Amygdala (tissue), 56 donors: Measurements from ENCODE around the gene ENDOG.
"Not testable (repeated sequence)": the region's sequence is repeated elsewhere in the genome, so short reads cannot be mapped to it uniquely, and the experiment has no call there.

Source experiments
- DNase-seq, 56 donors: peaks; one replicate each; lab custom pipeline; 2025; lab: John Stamatoyannopoulos, UW

ENDOG gene

DNA sequence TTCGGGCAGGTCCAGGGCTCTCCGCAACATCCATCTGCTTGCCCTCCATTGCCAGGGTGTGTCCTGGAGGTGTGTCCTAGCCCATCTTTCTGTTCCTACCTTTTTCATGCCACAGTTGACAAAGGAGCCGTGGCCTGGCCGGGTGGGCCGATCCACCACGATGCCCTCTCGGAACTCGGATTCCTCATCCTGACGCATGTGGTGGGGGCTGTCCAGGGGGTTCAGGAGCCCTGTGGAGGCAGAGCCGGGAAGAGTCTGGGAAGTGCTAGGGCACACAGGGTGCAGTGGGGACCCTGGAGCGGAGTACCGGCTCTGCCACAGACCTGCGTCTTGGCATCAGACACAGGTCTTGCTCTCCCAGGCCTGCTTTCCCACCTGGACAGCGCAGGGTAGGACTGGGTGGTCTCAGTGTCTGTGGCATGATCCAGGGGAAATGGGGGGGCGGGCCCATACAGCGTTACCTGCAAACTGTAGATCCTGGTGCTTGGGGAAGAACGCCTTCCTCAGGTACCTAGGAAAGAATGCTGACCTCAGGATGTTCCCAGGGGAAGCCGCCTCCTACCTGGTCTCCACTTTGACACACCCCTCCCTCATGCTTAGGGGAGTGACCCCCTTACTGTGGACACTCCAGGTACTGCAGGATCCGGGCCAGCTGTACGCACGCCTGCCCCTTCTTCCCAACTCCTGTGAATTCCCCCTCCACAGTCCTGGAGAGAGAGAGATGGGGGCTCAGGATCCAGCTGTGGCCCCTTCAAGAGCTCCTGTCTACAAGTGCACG is 7.8 kb downstream of the ENDOG start:
- no peak for DNase-seq

DNA sequence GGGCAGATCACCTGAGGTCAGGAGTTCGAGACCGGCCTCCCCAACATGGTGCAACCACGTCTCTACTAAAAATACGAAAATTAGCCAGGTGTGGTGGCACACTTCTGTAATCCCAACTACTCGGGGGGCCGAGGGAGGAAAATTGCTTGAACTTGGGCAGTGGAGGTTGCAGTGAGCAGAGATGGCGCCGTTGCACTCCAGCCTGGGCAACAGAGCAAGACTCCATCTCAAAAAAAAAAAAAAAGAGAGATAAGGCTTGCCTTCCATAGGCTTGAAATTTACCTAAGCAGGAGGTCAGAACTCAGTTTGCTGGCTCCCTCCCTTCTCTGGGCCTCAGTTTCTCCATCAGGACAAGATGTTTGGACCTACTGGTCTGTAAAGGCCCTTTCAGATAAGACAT is 10.0 kb downstream of the ENDOG start:
- no peak for DNase-seq

DNA sequence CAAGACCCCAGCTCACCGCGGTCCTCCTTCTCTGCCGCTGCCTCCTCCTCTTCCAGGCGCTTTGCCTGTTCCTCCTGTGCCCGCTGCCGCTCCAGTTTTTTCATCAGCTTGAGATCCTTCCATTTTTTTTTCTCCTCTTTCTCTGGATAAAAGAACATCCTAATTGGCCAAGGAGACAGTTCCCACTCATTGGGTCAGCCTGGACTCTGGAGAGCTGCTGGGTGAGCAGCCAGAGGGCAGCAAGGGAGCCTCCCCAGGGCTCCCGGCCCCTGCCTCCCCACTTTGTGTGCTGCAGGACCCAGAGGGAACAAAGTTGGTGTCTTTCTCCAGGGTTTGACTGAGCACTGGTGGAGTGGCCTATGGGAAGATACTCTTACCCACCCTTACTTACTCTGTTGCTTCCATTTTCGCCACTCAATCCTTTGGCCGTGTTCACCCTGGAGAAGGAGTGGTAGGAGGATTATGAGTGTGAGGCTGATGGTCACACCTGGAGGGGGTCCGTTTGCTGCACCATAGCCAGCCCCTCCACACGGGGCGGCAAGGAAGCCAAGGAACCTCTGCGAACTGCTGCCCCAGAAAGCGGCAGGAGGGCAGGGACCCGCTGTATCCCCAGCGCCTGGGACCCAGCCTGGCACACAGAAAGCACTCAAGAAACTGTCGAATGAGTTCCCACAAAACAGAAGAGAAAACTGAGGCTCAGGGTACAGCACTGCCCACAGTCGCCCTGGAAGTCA is 10.6 kb downstream of the ENDOG start:
- no peak for DNase-seq

DNA sequence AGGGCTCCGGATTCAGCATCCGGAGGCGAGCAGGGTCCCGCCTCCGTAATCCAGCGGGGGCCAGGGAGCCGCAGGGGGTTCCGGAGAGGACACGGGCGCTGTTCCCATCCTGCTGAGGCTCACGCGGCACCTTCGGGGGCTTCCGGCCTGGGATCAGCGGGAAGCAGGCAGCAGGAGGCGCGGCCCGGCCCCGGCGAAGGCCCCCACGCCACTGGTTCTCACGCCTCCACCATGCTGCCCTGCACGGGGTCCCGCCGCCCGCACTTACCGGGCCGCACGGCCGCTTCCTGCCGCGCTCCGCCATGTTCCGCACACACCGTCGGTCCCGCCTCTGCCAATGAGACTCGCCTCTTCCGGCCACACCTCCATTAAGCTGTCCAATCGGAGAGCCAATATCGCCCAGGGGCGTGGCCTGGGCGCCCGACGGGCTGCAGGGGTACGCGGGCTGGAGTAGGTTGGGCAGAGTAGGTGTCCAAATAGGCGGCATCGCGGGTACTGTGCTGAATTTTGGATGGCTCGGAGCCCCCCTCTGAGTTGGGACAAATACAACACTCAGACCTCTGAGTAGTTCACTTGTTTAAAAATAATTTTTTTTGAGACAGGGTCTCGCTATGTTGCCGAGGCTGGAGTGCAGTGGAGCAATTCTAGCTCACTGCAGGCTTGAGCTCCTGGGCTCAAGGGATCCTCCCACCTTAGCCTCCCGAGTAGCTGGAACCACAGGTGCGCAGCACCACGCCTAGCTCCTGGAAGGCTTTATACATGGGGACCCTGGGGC is 11.4 kb downstream of the ENDOG start, which contains the start of gene SPOUT1:
SPOUT1 (minus strand) TSS at position 318 of the 775 bp plus-strand sequence; CDS start at position 304, 14 bp downstream.
- peak; percentile 25 to 96 (median 86) for DNase-seq

- no peak for DNase-seq
Observed at GRCh38 chr9:128833696-128834095, 15.4 kb downstream of the ENDOG start.

DNA sequence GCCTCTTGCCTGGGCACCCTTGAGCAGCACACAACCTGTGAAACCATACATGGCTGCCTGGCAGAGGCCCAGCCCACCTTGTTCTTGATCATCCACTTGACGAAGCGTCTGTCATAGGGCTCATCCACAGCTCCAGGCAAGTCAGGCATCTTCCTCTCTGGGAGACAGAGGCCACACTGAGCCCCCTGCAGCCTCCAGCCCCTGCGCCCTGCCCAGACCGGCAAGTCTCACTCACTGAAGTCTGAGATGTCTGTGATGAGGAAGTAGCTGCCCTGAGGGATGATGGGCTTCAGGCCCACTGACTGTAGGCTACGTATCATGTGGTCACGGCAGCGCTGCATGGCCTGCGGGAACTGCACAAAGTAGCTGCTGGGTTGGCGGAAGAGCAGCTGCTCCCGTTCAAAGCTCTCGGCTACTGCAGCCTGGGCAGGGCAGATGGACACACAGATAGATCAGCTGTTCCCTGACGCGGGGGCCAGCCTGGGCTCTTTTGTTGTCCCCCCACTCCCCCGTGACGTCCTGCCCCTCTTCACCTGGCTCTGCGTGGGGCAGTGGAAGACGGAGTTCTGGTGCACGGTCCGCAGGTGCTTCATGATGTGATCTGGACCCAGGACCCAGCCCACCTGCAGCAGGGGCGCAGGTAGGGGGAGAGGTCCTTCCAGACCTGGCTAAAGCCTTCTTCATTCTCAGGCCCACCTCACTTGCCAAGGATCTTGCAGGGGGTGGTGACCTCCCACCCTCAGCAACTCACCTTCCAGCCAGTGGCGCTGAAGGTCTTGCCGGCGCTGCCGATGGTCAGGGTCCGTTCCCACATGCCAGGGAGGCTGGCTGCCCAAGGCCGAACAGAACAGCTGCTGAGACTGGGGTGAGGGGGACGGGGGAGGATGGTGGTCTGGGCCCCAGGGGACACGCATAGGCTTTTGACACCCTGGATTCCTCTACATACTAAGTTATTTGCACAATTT is 17.2 kb downstream of the ENDOG start:
- no peak for DNase-seq

GRCh38 chr9:128836509-128837145 is 18.3 kb downstream of the ENDOG start:
- DNase-seq = no peak

DNA sequence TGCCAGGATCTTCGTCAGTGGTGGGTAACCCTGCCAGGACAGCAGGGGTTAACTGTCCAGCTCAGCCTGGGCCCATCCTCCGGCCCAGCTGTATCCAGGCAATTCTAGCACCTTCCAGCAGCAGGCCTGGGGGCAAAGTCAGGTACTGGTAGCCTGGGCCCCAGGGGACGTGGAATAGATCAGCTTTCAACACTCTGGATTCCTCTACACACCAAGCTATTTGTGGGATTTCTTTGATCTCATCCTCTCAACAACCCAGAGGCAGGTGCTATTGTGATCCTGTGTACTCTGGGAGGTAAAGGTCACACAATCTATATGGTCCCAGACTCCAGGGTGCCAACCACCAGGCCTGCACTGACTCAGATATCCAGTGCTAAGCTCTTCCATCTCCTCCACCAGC is 20.0 kb downstream of the ENDOG start:
- DNase-seq = no peak

DNA sequence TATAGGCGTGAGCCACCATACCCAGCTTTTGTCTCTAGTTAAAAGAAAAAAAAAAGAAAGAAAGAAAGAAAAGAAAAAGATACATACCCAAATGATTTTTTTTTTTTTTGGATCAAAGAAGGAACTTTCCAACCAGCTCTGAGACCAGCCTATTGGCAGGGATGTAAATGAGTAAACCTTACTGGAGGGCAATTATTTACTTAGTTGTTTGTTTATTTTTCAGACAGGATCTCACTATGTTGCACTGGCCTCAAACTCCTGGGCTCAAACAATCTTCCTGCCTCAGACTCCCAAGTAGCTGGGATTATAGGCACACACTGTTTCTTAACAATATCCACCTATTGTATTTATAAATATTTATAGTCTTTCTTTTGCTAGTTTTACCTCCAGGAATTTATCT is 22.2 kb downstream of the ENDOG start:
- no peak for DNase-seq

DNA sequence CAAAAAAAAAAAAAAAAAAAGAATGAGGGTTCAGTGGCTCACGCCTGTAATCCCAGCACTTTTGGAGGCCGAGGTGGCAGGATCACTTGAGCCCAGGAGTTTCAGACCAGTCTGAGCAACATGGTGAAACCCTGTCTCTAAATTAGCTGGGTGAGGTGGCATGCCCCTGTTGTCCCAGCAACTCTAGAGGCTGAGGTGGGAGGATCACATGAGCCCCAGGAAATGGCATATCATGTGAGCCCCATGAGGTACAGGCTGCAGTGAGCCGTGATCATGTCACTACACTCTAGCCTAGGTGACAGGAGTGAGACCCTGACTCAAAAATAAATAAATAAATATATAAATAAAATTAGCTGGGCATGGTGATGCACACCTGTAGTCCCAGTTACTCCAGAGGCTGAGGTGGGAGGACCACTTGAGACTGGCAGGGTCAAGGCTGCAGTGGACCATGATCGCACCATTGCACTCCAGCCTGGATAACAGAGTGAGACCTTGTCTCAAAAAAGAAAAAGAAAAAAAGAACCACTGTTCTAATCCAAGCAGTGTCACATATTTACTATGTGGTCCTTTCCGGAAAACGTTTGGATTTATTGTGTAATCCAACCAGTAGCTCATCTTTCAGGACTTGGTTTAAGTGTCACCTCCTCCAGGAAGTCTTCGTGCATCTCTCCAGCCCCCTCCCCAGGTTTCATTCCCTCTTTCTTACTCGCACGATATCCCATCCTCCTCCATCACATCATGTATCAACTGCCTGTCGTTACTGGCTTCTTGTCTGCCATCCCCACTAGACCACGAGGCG is 23.6 kb downstream of the ENDOG start:
- DNase-seq = no peak

- DNase-seq = not testable (repeated sequence)
Observed at GRCh38 chr9:128843171-128843570, 24.9 kb downstream of the ENDOG start.

- DNase-seq = no peak
Observed at GRCh38 chr9:128845186-128845931, 27.1 kb downstream of the ENDOG start.

- DNase-seq = no peak
Observed at GRCh38 chr9:128846680-128847030, 28.4 kb downstream of the ENDOG start.

- DNase-seq = no peak
Observed at GRCh38 chr9:128847803-128848202, 29.5 kb downstream of the ENDOG start.

GRCh38 chr9:128851024-128851423 is 32.7 kb downstream of the ENDOG start:
- DNase-seq = not testable (repeated sequence)

- peak in 19 of 56 donors; percentile 5 to 73 (median 23) for DNase-seq
Observed at GRCh38 chr9:128851779-128852600, 33.7 kb downstream of the ENDOG start.

GRCh38 chr9:128852646-128853045 is 34.3 kb downstream of the ENDOG start:
- not testable (repeated sequence) for DNase-seq
